Posterior cingulate gyrus (tissue), 11 donors: ENCODE results near the gene POLE.

Experiments used
- DNase-seq, 10 donors: peaks; one replicate each; pipeline versions ENCODE4 v3.0.0 to v3.0.0-alpha.2; 2020 to 2021; ENCODE audit warnings: mixed read lengths in 3 of 10
- intact Hi-C: fragments of 100-400 bp; cut with DNase I; formaldehyde crosslinking; loops from one replicate; pipeline ENCODE4 v1.15.1; 2023

POLE gene

DNA sequence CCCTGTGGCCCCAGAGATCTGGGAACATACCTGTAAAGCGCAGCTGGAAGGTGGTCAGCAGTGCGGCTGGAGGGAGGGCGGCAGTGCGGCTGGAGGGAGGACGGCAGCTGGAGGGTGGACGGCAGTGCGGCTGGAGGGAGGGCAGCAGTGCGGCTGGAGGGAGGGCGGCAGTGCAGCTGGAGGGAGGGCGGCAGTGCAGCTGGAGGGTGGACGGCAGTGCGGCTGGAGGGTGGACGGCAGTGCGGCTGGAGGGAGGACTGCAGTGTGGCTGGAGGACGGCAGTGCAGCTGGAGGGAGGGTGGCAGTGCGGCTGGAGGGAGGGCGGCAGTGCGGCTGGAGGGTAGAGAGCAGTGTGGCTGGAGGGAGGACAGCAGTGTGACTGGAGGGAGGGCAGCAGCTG, 100.2 kb downstream of the POLE start:
- intact Hi-C loops: no loop called here
- no peak for DNase-seq

DNA sequence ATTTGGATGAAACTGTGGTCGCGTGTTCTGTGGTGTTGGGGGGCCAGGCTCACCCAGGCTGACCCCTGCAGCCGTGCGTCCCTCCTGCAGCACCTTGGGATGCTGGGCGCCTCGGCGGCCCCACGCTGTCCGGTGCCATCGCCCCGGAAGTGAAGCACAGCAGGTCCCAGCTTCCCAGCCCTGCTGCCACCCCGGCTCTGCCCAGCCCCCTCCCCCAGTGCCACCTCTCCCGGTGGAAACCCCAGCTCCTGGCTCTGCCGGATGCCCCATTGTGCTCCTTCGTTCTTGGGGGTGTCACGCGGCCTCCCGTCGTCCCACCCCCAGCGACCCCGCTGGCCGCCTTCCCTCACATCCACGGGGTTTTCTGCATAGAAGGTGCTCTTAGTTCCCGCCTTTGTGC, 102.0 kb downstream of the POLE start:
- DNase-seq: no peak
- intact Hi-C loops: no loop called here

DNA sequence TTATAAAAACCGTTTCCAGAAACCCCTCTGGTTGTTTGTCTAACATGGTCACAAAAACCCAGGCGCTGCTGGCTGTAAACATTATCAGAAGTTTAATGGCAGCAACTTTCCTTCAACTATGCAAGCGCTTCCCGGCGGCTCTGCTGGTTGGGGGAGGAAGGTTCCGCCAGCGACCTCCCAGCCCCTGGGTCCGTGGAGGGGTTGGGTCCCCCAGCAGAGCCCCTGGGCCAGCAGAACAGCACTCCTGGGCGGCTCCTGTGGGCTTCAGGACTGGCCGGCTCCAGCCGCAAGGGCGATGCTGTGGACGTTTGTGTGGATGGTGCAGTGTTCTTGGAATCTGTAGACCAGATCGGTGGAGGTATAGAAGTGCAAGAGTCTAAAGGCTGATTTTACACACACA, 102.7 kb downstream of the POLE start:
- intact Hi-C loops: no loop called here
- peak in 1 of 10 donors; percentile 80 for DNase-seq

DNA sequence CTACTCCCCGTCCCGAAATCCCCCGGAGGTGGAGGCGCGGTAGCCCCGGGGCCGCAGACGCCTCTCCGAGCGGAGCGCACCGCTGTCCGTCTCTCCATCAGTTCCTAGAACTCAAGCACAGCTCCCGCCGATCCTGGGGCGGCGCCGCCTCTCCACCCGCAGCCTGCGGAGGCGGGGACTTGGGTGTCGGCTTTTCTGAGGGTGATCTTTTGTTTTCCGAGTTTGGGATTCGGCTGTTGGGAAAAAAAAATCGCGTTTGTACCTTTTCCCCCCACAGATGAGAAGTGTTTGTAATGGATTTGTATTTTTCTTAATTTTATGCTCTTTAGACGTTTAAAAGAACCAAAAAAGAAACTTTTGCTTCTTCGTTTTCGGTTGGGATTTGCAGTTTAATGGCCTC, 103.4 kb downstream of the POLE start:
- intact Hi-C loops: no loop called here
- DNase-seq: no peak

DNA sequence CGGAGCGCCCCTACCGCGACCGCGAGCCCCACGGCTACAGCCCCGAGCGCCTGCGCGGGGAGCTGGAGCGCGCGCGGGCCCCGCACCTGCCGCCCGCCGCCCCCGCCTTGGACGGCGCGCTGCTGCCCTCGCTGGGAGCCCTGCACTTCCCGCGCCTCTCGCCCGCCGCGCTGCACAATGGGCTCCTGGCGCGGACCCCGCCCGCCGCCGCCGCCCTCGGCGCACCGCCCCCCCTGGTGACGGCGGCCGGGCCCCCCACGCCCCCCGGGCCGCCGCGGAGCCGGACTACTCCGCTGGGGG, 103.8 kb downstream of the POLE start:
- DNase-seq: no peak
- intact Hi-C loops: no loop called here

DNA sequence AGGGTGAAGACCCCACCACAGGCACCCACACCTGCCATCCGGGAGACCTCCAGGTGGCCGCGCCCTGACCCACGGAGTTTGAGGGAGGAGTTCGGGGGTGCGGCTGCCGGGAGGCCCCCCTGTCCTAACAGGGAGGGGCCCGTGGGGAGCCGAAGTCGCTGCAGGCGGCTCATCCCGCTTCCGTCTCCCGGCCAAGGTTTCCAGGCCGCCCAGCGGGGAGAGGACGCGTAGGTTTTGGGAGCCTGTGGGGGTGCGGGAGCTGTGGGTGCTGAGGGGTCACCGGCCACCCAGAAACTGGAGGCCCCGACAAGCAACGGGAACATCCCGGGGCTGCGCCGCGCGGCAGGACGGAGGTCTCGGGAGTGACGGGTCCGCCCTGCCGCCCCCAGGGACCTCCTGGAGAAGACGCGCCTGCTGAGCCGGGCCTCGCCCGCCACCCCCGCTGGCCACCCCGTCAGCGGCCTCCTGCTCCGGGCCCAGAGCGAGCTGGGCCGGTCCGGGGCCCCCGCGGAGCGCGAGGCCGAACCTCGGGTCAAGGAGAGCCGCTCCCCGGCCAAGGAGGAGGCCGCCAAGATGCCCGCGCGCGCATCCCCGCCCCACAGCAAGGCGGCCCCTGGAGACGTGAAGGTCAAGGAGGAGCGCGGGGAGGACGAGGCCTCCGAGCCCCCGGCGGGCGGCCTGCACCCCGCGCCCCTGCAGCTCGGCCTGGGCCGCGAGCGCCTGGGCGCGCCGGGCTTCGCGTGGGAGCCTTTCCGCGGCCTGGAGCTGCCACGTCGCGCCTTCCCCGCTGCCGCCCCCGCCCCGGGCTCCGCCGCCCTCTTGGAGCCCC, 104.3 kb downstream of the POLE start:
- peak in 1 of 10 donors; percentile 86 for DNase-seq
- intact Hi-C loops: no loop called here

DNA sequence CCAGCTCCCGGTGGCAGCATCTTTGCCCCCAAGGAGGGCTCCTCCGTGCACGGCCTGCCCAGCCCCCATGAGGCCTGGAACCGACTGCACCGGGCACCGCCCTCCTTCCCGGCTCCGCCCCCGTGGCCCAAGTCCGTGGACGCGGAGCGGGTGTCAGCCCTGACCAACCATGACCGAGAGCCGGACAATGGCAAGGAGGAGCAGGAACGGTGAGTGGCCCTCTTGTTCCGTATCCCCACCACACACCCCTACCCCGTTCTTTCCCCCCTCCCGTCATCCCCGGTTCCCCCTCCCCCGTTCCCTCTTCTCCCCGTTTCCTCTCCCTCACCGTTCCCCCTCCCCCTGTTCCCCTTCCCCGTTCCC, 105.1 kb downstream of the POLE start:
- no peak for DNase-seq
- intact Hi-C loops: no loop called here

DNA sequence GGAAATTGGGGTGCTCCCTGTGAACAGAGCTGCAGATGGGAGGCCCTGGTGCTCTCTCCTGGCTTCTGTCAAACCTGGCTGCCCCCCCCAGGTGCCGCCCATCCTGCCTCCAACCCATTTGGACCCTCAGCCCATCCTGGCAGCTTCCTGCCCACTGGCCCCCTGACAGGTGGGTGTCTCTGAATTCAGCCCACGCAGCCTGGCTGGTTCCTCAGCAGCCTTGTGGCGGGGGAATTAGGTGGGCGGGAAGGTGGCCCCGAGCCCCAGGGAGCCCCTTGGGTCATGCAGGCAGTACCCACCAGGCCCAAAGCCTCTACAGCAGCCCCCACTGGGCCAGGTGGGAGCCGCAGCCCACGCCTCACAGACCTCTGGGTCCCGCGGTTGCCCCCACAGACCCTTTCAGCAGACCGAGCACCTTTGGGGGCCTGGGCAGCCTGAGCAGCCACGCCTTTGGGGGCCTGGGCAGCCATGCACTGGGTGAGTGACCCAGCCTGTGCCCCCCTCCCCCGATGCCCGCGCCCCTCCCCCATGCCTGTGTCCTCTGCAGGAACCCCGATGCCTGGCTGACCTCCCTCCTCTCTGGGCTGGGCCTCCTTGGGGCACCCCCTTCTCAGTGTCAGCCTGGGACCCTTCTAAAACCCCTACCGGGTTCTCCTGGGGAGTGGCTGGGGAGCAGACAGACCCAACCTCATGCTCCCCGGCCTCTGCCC, 105.6 kb downstream of the POLE start:
- intact Hi-C loops: no loop called here
- no peak for DNase-seq

DNA sequence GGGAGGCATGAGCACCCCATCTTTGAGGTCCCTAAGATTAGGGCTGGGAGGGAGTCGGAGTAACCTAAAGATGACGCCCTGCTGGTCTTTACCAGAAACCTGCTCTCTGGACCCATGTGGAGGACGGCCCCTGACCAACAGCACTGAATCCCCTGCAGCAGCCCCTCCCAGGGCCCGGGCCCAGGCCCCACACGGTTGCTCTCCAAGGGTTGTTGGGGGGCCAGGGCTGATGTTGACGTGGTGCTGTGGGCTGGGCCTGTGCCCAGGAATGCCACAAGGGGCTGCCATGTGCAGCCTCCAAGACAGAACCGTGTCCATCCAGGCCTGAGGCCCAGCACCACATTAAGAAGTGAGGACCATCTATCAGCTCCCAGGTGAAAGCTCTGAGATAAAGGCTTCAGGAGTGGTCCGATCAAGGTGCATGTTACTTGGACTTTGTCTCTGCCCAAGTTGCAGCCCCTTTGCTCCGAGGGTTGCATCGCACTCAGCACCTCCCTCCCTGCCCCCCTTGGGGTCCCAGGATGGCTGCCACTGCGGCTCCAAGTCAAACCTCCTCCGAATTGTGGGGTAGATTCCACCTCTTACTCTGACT, 106.3 kb downstream of the POLE start:
- intact Hi-C loops: no loop called here
- no peak for DNase-seq

DNA sequence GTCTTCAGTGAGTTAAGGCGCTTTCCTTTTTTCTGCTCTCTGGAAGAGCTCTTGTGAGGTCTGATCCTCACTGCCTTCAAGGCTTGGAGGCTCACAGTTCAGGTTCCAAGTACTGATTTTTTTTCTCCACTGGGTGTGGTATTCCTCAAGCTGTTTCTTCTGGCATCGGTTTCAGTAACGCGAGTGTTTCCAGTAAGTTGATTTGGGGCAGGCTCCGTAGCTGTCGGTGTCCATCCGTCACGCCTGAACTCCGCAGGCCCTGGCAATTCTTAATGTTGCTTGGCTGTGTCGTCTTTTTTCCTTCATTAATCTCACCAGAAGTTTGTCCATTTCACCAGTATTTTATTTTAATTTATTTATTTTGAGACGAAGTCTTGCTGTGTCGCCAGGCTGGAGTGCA, 107.4 kb downstream of the POLE start:
- intact Hi-C loops: no loop called here
- no peak for DNase-seq

DNA sequence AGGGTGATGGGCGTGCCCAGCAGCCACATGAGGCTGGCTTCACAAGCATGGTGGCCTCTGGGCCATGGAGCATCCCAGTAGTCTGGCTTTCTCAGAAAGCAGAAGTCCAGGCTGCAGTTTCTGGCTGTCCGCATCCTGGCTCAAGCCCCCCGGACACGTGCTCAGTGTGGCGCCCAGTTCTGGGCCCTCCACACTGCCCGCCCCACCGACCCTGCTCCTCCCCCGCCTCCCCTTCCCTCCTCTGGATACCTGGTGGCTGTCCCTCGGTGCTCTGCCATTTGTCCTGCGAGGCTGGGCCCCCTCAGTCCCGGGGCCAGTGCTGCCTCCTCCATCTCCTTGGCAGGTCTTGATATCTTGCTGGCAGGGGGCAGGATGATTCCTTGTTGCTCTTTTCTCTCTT, 108.3 kb downstream of the POLE start:
- intact Hi-C loops: no loop called here
- no peak for DNase-seq

DNA sequence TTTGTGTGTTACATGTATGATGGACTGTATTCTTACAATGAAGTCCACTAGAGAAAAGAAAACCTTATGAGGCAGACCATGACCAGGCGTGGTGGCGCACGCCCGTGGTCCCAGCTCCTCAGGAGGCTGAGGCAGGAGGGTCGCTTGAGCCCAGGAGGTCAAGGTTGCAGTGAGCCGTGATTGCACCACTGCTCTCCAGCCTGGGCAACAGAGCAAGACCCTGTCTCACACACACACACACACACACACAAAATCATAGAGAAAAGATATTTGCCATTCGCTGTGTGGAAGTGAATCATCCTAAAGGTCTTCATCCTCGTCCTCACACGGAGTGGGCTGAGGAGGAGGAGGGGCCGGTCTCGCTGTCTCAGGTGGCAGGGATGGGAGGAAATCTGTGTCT, 109.0 kb downstream of the POLE start:
- intact Hi-C loops: no loop called here
- no peak for DNase-seq

DNA sequence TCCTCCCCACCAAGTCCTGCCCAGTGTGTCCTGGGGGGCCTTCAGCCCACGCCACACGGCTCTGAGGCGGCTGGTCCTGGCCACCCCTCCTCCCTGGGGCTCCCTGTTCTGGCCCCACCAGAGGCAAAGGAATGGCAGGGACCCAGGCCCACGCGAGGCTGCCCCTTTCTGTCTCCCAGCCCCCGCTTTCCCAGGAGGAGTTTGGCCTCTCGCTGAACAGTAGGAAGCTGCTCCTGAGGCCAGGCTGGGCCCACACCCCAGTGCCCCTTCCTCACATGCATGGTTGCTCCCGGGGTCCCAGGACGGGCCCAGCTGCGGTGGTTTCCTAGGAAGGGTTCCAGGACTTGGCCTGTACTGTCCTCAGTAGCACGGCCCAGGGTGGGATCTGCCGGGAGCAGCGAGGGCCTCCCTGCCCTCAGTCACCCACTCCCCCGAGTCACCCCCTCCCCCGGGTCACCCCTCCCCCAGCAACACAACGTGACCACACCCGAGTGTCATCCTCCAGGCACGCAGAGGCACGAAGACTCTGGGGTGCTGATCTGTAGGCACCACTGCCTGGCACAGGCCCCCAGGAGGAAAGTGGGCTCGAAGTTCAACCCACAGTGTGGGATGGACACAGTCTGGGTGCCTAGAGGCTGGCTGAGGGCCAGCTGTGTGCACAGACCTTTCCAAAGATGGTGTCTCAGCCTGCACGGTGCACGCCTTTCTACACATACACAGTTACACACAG, 109.8 kb downstream of the POLE start:
- no peak for DNase-seq
- intact Hi-C loops: no loop called here

DNA sequence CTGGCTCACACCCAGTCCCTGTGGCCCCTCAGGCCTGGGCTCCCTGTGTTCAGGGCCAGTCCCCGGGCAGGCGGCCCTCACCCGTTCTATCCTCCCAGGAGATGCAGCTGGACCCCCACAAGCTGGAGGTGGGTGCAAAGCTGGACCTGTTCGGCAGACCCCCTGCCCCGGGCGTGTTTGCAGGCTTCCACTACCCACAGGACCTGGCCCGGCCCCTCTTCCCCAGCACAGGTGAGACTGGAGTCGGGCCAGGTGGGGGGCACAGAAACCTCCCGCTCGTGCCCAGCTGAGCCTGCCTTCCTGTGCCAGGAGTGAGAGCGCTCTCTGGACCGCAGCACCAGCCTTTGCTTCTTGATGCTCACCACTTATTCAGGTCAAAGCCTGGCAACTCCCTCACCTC, 110.4 kb downstream of the POLE start:
- no peak for DNase-seq
- intact Hi-C loops: no loop called here

DNA sequence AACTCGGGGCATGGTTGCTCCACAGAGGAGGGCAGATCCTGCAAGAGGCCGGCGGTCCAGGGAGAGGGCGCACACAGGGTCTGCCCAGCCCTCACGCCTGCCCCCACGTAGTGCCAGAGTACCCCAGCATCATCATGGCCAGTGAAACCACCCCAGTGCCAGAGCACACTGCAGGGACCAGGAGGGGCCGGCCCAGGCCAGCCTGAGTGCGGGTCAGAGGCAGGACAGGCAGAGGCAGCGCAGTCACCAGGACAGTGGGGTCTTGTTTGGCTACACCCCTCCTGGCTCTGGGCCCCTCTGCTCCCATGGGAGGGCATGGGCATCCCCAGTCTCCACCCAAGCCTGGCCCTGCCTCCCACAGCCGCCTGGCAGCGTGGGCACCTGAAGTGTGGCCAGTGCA, 111.5 kb downstream of the POLE start:
- DNase-seq: no peak
- intact Hi-C loops: no loop called here

DNA sequence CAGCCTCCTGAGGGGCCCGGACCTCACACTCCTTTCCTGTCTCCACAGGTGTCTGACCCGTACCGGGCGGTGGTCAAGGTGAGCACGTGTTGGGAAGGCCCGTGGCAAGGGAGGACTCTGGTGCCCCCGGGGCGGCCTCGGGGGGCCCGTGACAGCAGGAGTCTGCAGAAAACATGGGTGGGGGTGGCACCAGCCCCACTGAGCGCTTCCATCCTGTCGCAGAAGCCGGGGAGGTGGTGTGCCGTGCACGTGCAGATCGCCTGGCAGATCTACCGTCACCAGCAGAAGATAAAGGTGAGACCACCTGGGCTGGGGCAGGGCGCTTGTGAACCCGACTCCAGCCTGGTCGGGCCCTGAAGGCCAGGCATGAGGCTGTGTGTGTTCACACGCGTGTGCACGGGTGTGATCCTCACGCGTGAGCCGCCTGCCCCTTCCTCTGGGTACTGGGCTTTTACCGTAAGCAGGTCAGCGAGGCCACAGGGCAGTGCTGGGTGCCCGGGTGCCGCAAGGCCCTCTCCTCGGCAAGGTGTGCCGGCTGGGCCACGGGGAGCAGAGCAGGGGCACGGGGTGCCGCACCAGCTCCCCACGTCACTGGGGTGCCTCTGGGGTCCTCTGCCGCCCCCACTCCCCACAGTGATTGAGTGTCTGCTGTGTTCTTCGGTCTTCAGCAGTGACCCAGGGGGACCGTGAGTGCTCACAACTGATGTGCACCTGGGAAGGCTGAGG, 112.7 kb downstream of the POLE start:
- no peak for DNase-seq
- intact Hi-C loops: no loop called here
